ENCODE data around the gene DCANP1.

The DCANP1 gene

GRCh38 chr5:135493406-135494180, 46.4 kb upstream of the DCANP1 start:
- H3K4me2 ChIP-seq (ENCODE audit: low read depth, low read length, poor library complexity, severe bottlenecking): no peak overlapping the region
- no peaks in the 10 kb centered on the region for H3K4me1 ChIP-seq (ENCODE audit: insufficient read depth, low read length, poor library complexity, severe bottlenecking)
- H3F3A ChIP-seq (ENCODE audit: low read depth): no peaks in the 10 kb centered on the region
- no peak overlapping the region for H3K9ac ChIP-seq (ENCODE audit: low read depth, low read length, poor library complexity, severe bottlenecking)
- no peak overlapping the region for H3K4me3 ChIP-seq (ENCODE audit: low read length, poor library complexity, severe bottlenecking)
- no peaks in the 10 kb centered on the region for H3K36me3 ChIP-seq (ENCODE audit: insufficient read depth, low read length)
- H3K9me2 ChIP-seq (replicated peaks; ENCODE audit: low read depth, low read length): no peaks in the 10 kb centered on the region
- TF ChIP-seq EZH2phosphoT487 (IDR thresholded peaks at IDR 0.05; ENCODE audit: borderline replicate concordance): no peak
- no peak for TF ChIP-seq CTCF (conservative IDR thresholded peaks at IDR 0.05; ENCODE audit: low read length)
- no peaks in the 10 kb centered on the region for H4K20me1 ChIP-seq (ENCODE audit: insufficient read depth, low read length, poor library complexity, severe bottlenecking)
- H3K9me3 ChIP-seq (ENCODE audit: insufficient read depth, low read depth, low read length): no peaks in the 10 kb centered on the region
- no peaks in the 10 kb centered on the region for H3K27me3 ChIP-seq (ENCODE audit: insufficient read depth, low read length, poor library complexity, severe bottlenecking)
- H2AFZ ChIP-seq (ENCODE audit: low read length): no peak overlapping the region
- H3K79me2 ChIP-seq (ENCODE audit: insufficient read depth, low read length): no peaks in the 10 kb centered on the region

GRCh38 chr5:135492319-135492626, 45.1 kb upstream of the DCANP1 start:
- H2AFZ ChIP-seq (ENCODE audit: low read length): no peak overlapping the region
- H3F3A ChIP-seq (ENCODE audit: low read depth): no peaks in the 10 kb centered on the region
- H3K27me3 ChIP-seq (ENCODE audit: insufficient read depth, low read length, poor library complexity, severe bottlenecking): no peaks in the 10 kb centered on the region
- H3K79me2 ChIP-seq (ENCODE audit: insufficient read depth, low read length): no peaks in the 10 kb centered on the region
- no peak for TF ChIP-seq EZH2phosphoT487 (IDR thresholded peaks at IDR 0.05; ENCODE audit: borderline replicate concordance)
- no peaks in the 10 kb centered on the region for H3K36me3 ChIP-seq (ENCODE audit: insufficient read depth, low read length)
- no peaks in the 10 kb centered on the region for H3K4me1 ChIP-seq (ENCODE audit: insufficient read depth, low read length, poor library complexity, severe bottlenecking)
- H3K9ac ChIP-seq (ENCODE audit: low read depth, low read length, poor library complexity, severe bottlenecking): no peak overlapping the region
- H4K20me1 ChIP-seq (ENCODE audit: insufficient read depth, low read length, poor library complexity, severe bottlenecking): no peaks in the 10 kb centered on the region
- H3K9me3 ChIP-seq (ENCODE audit: insufficient read depth, low read depth, low read length): no peaks in the 10 kb centered on the region
- no peak overlapping the region for H3K4me3 ChIP-seq (ENCODE audit: low read length, poor library complexity, severe bottlenecking)
- H3K9me2 ChIP-seq (replicated peaks; ENCODE audit: low read depth, low read length): no peaks in the 10 kb centered on the region
- no peak overlapping the region for H3K4me2 ChIP-seq (ENCODE audit: low read depth, low read length, poor library complexity, severe bottlenecking)

- Histone ChIP-seq H3K9me3 (ENCODE audit: insufficient read depth, low read depth, low read length) (no peaks in the 10 kb centered on the region), H3K4me1 (ENCODE audit: insufficient read depth, low read length, poor library complexity, severe bottlenecking) (no peaks in the 10 kb centered on the region), H3K9ac (ENCODE audit: low read depth, low read length, poor library complexity, severe bottlenecking) (no peak overlapping the region), H2AFZ (ENCODE audit: low read length) (no peak overlapping the region), H3K4me3 (ENCODE audit: low read length, poor library complexity, severe bottlenecking) (no peak overlapping the region), H3K79me2 (ENCODE audit: insufficient read depth, low read length) (no peaks in the 10 kb centered on the region), H3K27me3 (ENCODE audit: insufficient read depth, low read length, poor library complexity, severe bottlenecking) (no peaks in the 10 kb centered on the region), H3F3A (ENCODE audit: low read depth) (no peaks in the 10 kb centered on the region), H3K9me2 (replicated peaks; ENCODE audit: low read depth, low read length) (no peaks in the 10 kb centered on the region), H4K20me1 (ENCODE audit: insufficient read depth, low read length, poor library complexity, severe bottlenecking) (no peaks in the 10 kb centered on the region), H3K36me3 (ENCODE audit: insufficient read depth, low read length) (no peaks in the 10 kb centered on the region), H3K4me2 (ENCODE audit: low read depth, low read length, poor library complexity, severe bottlenecking) (no peak overlapping the region)
- TF ChIP-seq CTCF (conservative IDR thresholded peaks at IDR 0.05; ENCODE audit: low read length): no peak
- no peak for TF ChIP-seq EZH2phosphoT487 (IDR thresholded peaks at IDR 0.05; ENCODE audit: borderline replicate concordance)
Measured at GRCh38 chr5:135491552-135492318, 44.6 kb upstream of the DCANP1 start.

All from Loucy (cell line).